ENCODE data around the gene KCNMA1. TPM values are rescaled to one million over a fixed set of nuclear protein-coding genes. Genes with fewer than 3 reads are reported as not detected.

The KCNMA1 gene
- total RNA-seq, 1 donor from 2014 or later, result 15.8 TPM

- no peaks in the 10 kb centered on the region for H3K27me3 ChIP-seq (ENCODE audit: control insufficient read depth, insufficient read depth, low read length)
- no peak overlapping the region for H3K4me3 ChIP-seq (ENCODE audit: low read depth, low read length)
- FAIRE-seq (peak; percentile 43), DNase-seq (ENCODE audit: low read depth) (no peak)
- TF ChIP-seq CTCF (IDR thresholded peaks at IDR 0.05; ENCODE audit: insufficient read depth, low read length, severe bottlenecking), result no peak
- H3K36me3 ChIP-seq (ENCODE audit: control insufficient read depth, insufficient read depth, low read length), result no peaks in the 10 kb centered on the region
These were observed 258.9 kb downstream of the KCNMA1 start for GRCh38 chr10:77378366-77379349.

- DNase-seq (ENCODE audit: low read depth) (no peak), FAIRE-seq (peak; percentile 81)
- TF ChIP-seq CTCF (IDR thresholded peaks at IDR 0.05; ENCODE audit: insufficient read depth, low read length, severe bottlenecking), result peak; percentile 13
- Histone ChIP-seq H3K36me3 (ENCODE audit: control insufficient read depth, insufficient read depth, low read length) (no peaks in the 10 kb centered on the region), H3K4me3 (ENCODE audit: low read depth, low read length) (no peak overlapping the region), H3K27me3 (ENCODE audit: control insufficient read depth, insufficient read depth, low read length) (no peaks in the 10 kb centered on the region)
These were observed 259.8 kb downstream of the KCNMA1 start for GRCh38 chr10:77377678-77378352.

GRCh38 chr10:77377034-77377433 is 260.6 kb downstream of the KCNMA1 start:
- no peaks in the 10 kb centered on the region for H3K27me3 ChIP-seq (ENCODE audit: control insufficient read depth, insufficient read depth, low read length)
- TF ChIP-seq CTCF (IDR thresholded peaks at IDR 0.05; ENCODE audit: insufficient read depth, low read length, severe bottlenecking), result no peak
- H3K36me3 ChIP-seq (ENCODE audit: control insufficient read depth, insufficient read depth, low read length), result no peaks in the 10 kb centered on the region
- no peak for DNase-seq (ENCODE audit: low read depth)
- no peak for FAIRE-seq
- no peak overlapping the region for H3K4me3 ChIP-seq (ENCODE audit: low read depth, low read length)

- no peak for FAIRE-seq
These were observed 263.4 kb downstream of the KCNMA1 start for GRCh38 chr10:77374189-77374656.

More at GRCh38 chr10:77374189-77374656, 263.4 kb downstream of the KCNMA1 start:
- DNase-seq (ENCODE audit: low read depth), result no peak
- Histone ChIP-seq H3K36me3 (ENCODE audit: control insufficient read depth, insufficient read depth, low read length) (no peaks in the 10 kb centered on the region), H3K27me3 (ENCODE audit: control insufficient read depth, insufficient read depth, low read length) (no peaks in the 10 kb centered on the region), H3K4me3 (ENCODE audit: low read depth, low read length) (no peak overlapping the region)
- no peak for TF ChIP-seq CTCF (IDR thresholded peaks at IDR 0.05; ENCODE audit: insufficient read depth, low read length, severe bottlenecking)

Measured in bronchial epithelial cell (primary cell).